Parathyroid adenoma (tissue), 2 donors: ENCODE measurements around the gene PRL.

Experiments used
- H2AFZ ChIP-seq: fragments of 300-600 bp; sonication (generic); one replicate; pipeline ENCODE4 v1.7.0; 2017; ENCODE audit warnings: antibody characterized with exemption, mild to moderate bottlenecking
- H3K27ac ChIP-seq: fragments of 300-600 bp; sonication (generic); one replicate; pipeline ENCODE4 v1.7.0; 2017
- H3K27me3 ChIP-seq: fragments of 300-600 bp; sonication (generic); one replicate; pipeline ENCODE4 v1.7.0; 2017; ENCODE audit warnings: low read length; ENCODE audit not compliant: control insufficient read depth, insufficient read depth
- H3K36me3 ChIP-seq: fragments of 300-600 bp; sonication (generic); one replicate; pipeline ENCODE4 v1.7.0; 2017; ENCODE audit warnings: low read length; ENCODE audit not compliant: control insufficient read depth, insufficient read depth
- H3K4me1 ChIP-seq: fragments of 300-600 bp; sonication (generic); one replicate; pipeline ENCODE4 v1.7.0; 2017; ENCODE audit warnings: control low read depth
- H3K4me2 ChIP-seq: fragments of 300-600 bp; sonication (generic); one replicate; pipeline ENCODE4 v1.7.0; 2017; ENCODE audit warnings: low read length
- H3K4me3 ChIP-seq: fragments of 300-600 bp; sonication (generic); one replicate; pipeline ENCODE4 v1.7.0; 2017; ENCODE audit warnings: low read depth, low read length
- H3K79me2 ChIP-seq: fragments of 300-600 bp; sonication (generic); one replicate; pipeline ENCODE4 v1.7.0; 2017; ENCODE audit warnings: control low read depth
- H3K9ac ChIP-seq: fragments of 300-600 bp; sonication (generic); one replicate; pipeline ENCODE4 v1.7.0; 2017; ENCODE audit warnings: mild to moderate bottlenecking
- H3K9me3 ChIP-seq: fragments of 300-600 bp; sonication (generic); one replicate; pipeline ENCODE4 v1.7.0; 2017; ENCODE audit warnings: low read length; ENCODE audit not compliant: control insufficient read depth
- TF ChIP-seq, protein P1 (sequence below): fragments of 300-600 bp; sonication (generic); IDR thresholded peaks from one replicate; pipeline ENCODE4 v1.7.0; 2017; ENCODE audit warnings: antibody characterized with exemption, mild to moderate bottlenecking
- donor health status: primary hyperparathyroidism.

Gene PRL

GRCh38 chr6:22325481-22325880 lies 28.6 kb upstream of the PRL start:
- H3K9me3 ChIP-seq: no peaks in the 10 kb centered on the region
- H3K27me3 ChIP-seq: no peaks in the 10 kb centered on the region
- H3K9ac ChIP-seq: no peak overlapping the region
- no peaks in the 10 kb centered on the region for H3K4me1 ChIP-seq
- H2AFZ ChIP-seq: no peak overlapping the region
- no peaks in the 10 kb centered on the region for H3K79me2 ChIP-seq
- H3K36me3 ChIP-seq: no peaks in the 10 kb centered on the region
- no peak overlapping the region for H3K4me3 ChIP-seq
- TF ChIP-seq, protein P1, sequence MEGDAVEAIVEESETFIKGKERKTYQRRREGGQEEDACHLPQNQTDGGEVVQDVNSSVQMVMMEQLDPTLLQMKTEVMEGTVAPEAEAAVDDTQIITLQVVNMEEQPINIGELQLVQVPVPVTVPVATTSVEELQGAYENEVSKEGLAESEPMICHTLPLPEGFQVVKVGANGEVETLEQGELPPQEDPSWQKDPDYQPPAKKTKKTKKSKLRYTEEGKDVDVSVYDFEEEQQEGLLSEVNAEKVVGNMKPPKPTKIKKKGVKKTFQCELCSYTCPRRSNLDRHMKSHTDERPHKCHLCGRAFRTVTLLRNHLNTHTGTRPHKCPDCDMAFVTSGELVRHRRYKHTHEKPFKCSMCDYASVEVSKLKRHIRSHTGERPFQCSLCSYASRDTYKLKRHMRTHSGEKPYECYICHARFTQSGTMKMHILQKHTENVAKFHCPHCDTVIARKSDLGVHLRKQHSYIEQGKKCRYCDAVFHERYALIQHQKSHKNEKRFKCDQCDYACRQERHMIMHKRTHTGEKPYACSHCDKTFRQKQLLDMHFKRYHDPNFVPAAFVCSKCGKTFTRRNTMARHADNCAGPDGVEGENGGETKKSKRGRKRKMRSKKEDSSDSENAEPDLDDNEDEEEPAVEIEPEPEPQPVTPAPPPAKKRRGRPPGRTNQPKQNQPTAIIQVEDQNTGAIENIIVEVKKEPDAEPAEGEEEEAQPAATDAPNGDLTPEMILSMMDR: no peak
- no peak overlapping the region for H3K4me2 ChIP-seq
- no peak overlapping the region for H3K27ac ChIP-seq

DNA sequence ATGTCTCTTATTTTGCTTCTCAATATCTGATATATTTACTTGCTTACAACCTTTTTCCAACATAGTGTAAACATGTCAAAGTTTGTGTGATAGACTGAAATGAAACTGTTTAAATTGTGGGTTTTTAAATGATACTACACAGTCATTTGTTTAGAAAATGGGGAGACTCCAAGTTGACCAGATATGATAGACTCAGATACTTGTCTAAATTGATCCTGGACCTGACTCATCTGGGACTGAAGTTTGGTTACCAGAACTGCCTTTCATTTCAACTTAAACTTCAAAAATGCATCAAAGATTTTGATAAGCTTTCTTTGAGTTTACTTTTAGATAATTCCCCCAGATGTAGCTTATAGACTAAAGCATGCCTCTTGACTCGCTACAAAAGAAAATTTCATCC lies 27.0 kb upstream of the PRL start:
- no peak overlapping the region for H3K4me2 ChIP-seq
- H3K9ac ChIP-seq: no peak overlapping the region
- no peak overlapping the region for H3K4me3 ChIP-seq
- H3K9me3 ChIP-seq: no peaks in the 10 kb centered on the region
- no peak overlapping the region for H2AFZ ChIP-seq
- no peaks in the 10 kb centered on the region for H3K4me1 ChIP-seq
- H3K79me2 ChIP-seq: no peaks in the 10 kb centered on the region
- no peaks in the 10 kb centered on the region for H3K27me3 ChIP-seq
- TF ChIP-seq, protein P1: no peak
- no peak overlapping the region for H3K27ac ChIP-seq
- no peaks in the 10 kb centered on the region for H3K36me3 ChIP-seq

GRCh38 chr6:22322103-22323030 lies 25.5 kb upstream of the PRL start:
- Histone ChIP-seq H3K9me3 (no peaks in the 10 kb centered on the region), H2AFZ (no peak overlapping the region), H3K4me1 (no peaks in the 10 kb centered on the region), H3K4me3 (no peak overlapping the region), H3K27ac (no peak overlapping the region), H3K9ac (no peak overlapping the region), H3K27me3 (no peaks in the 10 kb centered on the region), H3K79me2 (no peaks in the 10 kb centered on the region), H3K4me2 (no peak overlapping the region), H3K36me3 (no peaks in the 10 kb centered on the region)
- TF ChIP-seq, protein P1: no peak

DNA sequence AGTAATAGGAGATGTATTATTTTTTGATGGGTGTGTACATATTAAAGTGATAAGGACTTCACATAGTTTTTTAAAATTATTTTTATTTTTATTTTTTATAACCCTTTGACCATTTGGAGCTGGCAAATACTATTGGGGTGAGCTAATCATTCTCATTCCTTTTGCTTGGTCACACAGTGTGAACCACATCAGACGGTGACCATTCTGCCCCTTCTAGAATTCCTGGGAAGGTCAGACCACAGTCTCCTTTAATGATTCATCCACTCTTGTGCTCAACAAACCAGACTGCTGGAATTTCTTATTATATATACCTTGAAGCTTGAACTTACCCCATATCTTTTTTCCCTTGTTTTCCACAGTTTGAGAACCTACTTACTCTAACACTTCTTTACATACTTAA lies 23.9 kb upstream of the PRL start:
- Histone ChIP-seq H2AFZ (no peak overlapping the region), H3K4me2 (no peak overlapping the region), H3K27me3 (no peaks in the 10 kb centered on the region), H3K9ac (no peak overlapping the region), H3K79me2 (no peaks in the 10 kb centered on the region), H3K27ac (no peak overlapping the region), H3K9me3 (no peaks in the 10 kb centered on the region), H3K36me3 (no peaks in the 10 kb centered on the region), H3K4me1 (no peaks in the 10 kb centered on the region), H3K4me3 (no peak overlapping the region)
- TF ChIP-seq, protein P1: no peak

DNA sequence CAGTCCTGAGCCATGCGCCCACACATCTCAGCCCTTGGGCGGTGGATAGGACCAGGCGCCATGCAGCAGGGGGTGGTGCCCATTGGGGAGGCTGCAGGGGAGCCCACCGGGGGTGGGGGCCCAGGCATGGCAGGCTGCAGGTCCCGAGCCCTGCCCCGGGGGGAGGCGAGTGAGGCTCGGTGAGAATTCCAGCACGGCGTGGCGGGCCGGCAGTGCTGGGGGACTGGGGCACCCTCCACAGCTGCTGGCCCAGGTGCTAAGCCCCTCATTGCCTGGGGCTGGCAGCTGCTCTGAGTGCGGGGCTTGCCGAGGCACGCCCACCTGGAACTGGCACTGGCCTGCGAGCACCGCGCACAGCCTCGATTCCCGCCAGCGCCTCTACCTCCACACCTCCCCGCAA lies 21.6 kb upstream of the PRL start:
- Histone ChIP-seq H3K36me3 (no peaks in the 10 kb centered on the region), H3K79me2 (no peaks in the 10 kb centered on the region), H2AFZ (no peak overlapping the region), H3K4me3 (no peak overlapping the region), H3K4me1 (no peaks in the 10 kb centered on the region), H3K27ac (no peak overlapping the region), H3K27me3 (no peaks in the 10 kb centered on the region), H3K4me2 (no peak overlapping the region), H3K9ac (no peak overlapping the region), H3K9me3 (no peaks in the 10 kb centered on the region)
- TF ChIP-seq, protein P1: no peak
